ENCODE data around the gene FAM13A. TPM values are rescaled to one million over a fixed set of nuclear protein-coding genes. Genes with fewer than 3 reads are reported as not detected.

Gene FAM13A
- total and polyA plus RNA-seq, 2 of the 13 experiments (the other 11 are each of a cell fraction or from before 2014, with no cell fraction given) = 1.2 to 36.2 TPM

DNA sequence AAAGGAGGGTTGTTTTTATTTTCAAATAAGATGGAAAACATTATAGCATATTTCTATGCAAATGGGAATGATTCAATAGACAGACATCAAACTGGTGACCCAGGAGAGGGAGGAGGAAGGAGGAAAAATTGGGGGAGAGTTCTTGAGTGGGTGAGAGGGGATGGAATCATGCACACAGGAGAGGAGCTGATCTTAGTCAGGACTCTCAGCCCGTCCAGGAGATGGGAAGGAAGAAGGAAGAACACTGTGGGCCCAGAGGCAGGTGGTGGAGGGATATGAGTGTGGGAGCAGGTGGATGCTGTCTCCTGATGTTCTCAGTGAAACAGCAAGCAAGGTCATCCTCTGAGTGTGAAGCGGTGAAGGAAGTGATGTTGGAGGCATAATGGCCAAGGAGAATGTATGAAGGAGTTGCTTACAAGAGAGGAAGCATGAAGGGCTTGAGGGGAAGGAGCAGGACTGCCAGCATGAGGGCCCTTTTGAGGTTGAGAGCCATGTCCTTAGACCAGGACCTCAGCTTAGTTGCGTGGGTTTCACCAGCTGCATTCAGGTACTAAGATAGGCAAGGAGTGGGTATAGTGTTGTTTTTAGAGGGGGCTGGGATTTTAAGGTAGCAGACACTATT, 197.7 kb downstream of the FAM13A start:
- intact Hi-C loops (cut with micrococcal nuclease; ENCODE audit: unreplicated experiment) (no loop called here), in situ Hi-C loops (cut with HindIII; ENCODE audit: extremely low pct_ligation_motif_present, low pct_unique_long_range_greater_than_20kb) (no loop called here)
- no peaks in the 10 kb centered on the region for H3K4me1 ChIP-seq (ENCODE audit: insufficient read depth, low read length)
- no peaks in the 10 kb centered on the region for H3K9me3 ChIP-seq (ENCODE audit: low read length)
- ChIA-PET POLR2A (no interaction called here), CTCF (ENCODE audit: low intra/inter-chr PET ratio, low total read pairs) (no interaction called here)
- ATAC-seq (no peak), FAIRE-seq (no peak), DNase-seq (ENCODE audit: low spot score) (no peak)
- TF ChIP-seq SIN3A (IDR thresholded peaks at IDR 0.05; ENCODE audit: borderline replicate concordance, low read depth, low read length) (no peak), ZNF670 (CRISPR knock-in tag; IDR thresholded peaks at IDR 0.05; ENCODE audit: borderline replicate concordance) (no peak), ZNF432 (CRISPR knock-in tag; IDR thresholded peaks at IDR 0.05; ENCODE audit: borderline replicate concordance) (no peak), ZNF333 (CRISPR knock-in tag; IDR thresholded peaks at IDR 0.05; ENCODE audit: borderline replicate concordance) (no peak), TP53 (CRISPR knock-in tag; conservative IDR thresholded peaks at IDR 0.05) (no peak), BCL6 (CRISPR knock-in tag; IDR thresholded peaks at IDR 0.05) (no peak), THYN1 (CRISPR knock-in tag; IDR thresholded peaks at IDR 0.05; ENCODE audit: borderline replicate concordance, low read depth) (no peak), ZMAT5 (CRISPR knock-in tag; IDR thresholded peaks at IDR 0.05; ENCODE audit: borderline replicate concordance, low read depth) (no peak), TERF1 (CRISPR knock-in tag; IDR thresholded peaks at IDR 0.05) (no peak), ZFAT (CRISPR knock-in tag; conservative IDR thresholded peaks at IDR 0.05) (no peak), MED13 (CRISPR knock-in tag; IDR thresholded peaks at IDR 0.05) (no peak), HMG20A (CRISPR knock-in tag; IDR thresholded peaks at IDR 0.05; ENCODE audit: borderline replicate concordance) (no peak)
- TF ChIP-seq, protein P1, sequence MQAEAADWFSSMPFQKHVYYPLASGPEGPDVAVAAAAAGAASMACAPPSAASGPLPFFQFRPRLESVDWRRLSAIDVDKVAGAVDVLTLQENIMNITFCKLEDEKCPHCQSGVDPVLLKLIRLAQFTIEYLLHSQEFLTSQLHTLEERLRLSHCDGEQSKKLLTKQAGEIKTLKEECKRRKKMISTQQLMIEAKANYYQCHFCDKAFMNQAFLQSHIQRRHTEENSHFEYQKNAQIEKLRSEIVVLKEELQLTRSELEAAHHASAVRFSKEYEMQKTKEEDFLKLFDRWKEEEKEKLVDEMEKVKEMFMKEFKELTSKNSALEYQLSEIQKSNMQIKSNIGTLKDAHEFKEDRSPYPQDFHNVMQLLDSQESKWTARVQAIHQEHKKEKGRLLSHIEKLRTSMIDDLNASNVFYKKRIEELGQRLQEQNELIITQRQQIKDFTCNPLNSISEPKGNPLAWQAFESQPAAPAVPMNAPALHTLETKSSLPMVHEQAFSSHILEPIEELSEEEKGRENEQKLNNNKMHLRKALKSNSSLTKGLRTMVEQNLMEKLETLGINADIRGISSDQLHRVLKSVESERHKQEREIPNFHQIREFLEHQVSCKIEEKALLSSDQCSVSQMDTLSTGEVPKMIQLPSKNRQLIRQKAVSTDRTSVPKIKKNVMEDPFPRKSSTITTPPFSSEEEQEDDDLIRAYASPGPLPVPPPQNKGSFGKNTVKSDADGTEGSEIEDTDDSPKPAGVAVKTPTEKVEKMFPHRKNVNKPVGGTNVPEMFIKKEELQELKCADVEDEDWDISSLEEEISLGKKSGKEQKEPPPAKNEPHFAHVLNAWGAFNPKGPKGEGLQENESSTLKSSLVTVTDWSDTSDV (CRISPR knock-in tag; IDR thresholded peaks at IDR 0.05) = no peak
- TF ChIP-seq, protein P2, sequence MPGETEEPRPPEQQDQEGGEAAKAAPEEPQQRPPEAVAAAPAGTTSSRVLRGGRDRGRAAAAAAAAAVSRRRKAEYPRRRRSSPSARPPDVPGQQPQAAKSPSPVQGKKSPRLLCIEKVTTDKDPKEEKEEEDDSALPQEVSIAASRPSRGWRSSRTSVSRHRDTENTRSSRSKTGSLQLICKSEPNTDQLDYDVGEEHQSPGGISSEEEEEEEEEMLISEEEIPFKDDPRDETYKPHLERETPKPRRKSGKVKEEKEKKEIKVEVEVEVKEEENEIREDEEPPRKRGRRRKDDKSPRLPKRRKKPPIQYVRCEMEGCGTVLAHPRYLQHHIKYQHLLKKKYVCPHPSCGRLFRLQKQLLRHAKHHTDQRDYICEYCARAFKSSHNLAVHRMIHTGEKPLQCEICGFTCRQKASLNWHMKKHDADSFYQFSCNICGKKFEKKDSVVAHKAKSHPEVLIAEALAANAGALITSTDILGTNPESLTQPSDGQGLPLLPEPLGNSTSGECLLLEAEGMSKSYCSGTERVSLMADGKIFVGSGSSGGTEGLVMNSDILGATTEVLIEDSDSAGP (CRISPR knock-in tag; IDR thresholded peaks at IDR 0.05; ENCODE audit: borderline replicate concordance) = no peak
- H4K20me1 ChIP-seq (ENCODE audit: insufficient read depth, low read length) = no peaks in the 10 kb centered on the region
- no peaks in the 10 kb centered on the region for H3K79me2 ChIP-seq (ENCODE audit: insufficient read depth, low read length)
- H3K4me2 ChIP-seq (ENCODE audit: low read depth, low read length) = no peak overlapping the region
- no peak overlapping the region for H3K27ac ChIP-seq (ENCODE audit: extremely low read length, insufficient read depth, low read length)
- BruUV-seq (replicated peaks) = no TSS peak
- H3K4me3 ChIP-seq (replicated peaks in 1 of 3; ENCODE audit: insufficient read depth in 1 of 3, low read depth in 2 of 3, low read length in 3 of 3) = no peak overlapping the region
- no peaks in the 10 kb centered on the region for H3K36me3 ChIP-seq (replicated peaks in 1 of 2; ENCODE audit: control insufficient read depth in 1 of 2, insufficient read depth in 2 of 2, low read length in 2 of 2)
- no peak overlapping the region for H3K9ac ChIP-seq (ENCODE audit: insufficient read depth, low read depth, low read length)
- no peak overlapping the region for H2AFZ ChIP-seq (ENCODE audit: low read length)
- no peaks in the 10 kb centered on the region for H3K27me3 ChIP-seq (ENCODE audit: control insufficient read depth in 1 of 2, insufficient read depth in 2 of 2, low read length in 2 of 2)
- 19% methylated on average over 2 of the region's 3 CpGs for WGBS (ENCODE audit: low lambda C conversion rate)
